Smooth muscle cell (in vitro differentiated cells): Measurements from ENCODE around the gene IER5. TPM values are rescaled to one million over a fixed set of nuclear protein-coding genes. Genes with fewer than 3 reads are reported as not detected.

Experiments used
- DNase-seq: peaks from one replicate; lab custom pipeline; 2025; ENCODE audit not compliant: unreplicated experiment; lab: John Stamatoyannopoulos, UW
- H2AFZ ChIP-seq: fragments of 200-600 bp; sonication (generic); 2 replicates; pipeline ENCODE4 v1.6.0; 2016; ENCODE audit warnings: antibody characterized with exemption, low read depth, mild to moderate bottlenecking
- H3F3A ChIP-seq: fragments of 200-600 bp; sonication (generic); 2 replicates; pipeline ENCODE4 v1.6.0; 2017; ENCODE audit warnings: antibody characterized with exemption, low read depth
- H3K27ac ChIP-seq: fragments of 200-600 bp; sonication (generic); 2 replicates; pipeline ENCODE4 v1.5.1; 2016; ENCODE audit warnings: low read depth, mild to moderate bottlenecking
- H3K27me3 ChIP-seq: fragments of 200-600 bp; sonication (generic); 2 replicates; pipeline ENCODE4 v1.6.1; 2016; ENCODE audit warnings: low read depth, mild to moderate bottlenecking
- H3K36me3 ChIP-seq: fragments of 200-600 bp; sonication (generic); 2 replicates; pipeline ENCODE4 v1.5.1; 2016; ENCODE audit warnings: low read depth
- H3K4me1 ChIP-seq: fragments of 200-600 bp; sonication (generic); 2 replicates; pipeline ENCODE4 v1.5.1; 2016; ENCODE audit warnings: low read depth
- H3K4me2 ChIP-seq: fragments of 200-600 bp; sonication (generic); 2 replicates; pipeline ENCODE4 v1.6.0; 2016; ENCODE audit warnings: mild to moderate bottlenecking
- H3K4me3 ChIP-seq: fragments of 200-600 bp; sonication (generic); 2 replicates; pipeline ENCODE4 v1.5.1; 2016; ENCODE audit warnings: mild to moderate bottlenecking
- H3K79me2 ChIP-seq: fragments of 200-600 bp; sonication (generic); 2 replicates; pipeline ENCODE4 v1.6.0; 2016; ENCODE audit warnings: low read depth, mild to moderate bottlenecking
- H3K9ac ChIP-seq: fragments of 200-600 bp; sonication (generic); 2 replicates; pipeline ENCODE4 v1.6.0; 2016; ENCODE audit warnings: low read depth
- H3K9me3 ChIP-seq: fragments of 200-600 bp; sonication (generic); replicated peaks from 2 replicates; pipeline ENCODE4 v1.5.1; 2016; ENCODE audit warnings: low read depth
- H4K20me1 ChIP-seq: fragments of 200-600 bp; sonication (generic); 2 replicates; pipeline ENCODE4 v1.6.0; 2016; ENCODE audit warnings: low read depth
- WGBS: methylation state at CpG from one replicate; pipeline ENCODE4 v1.1.7; 2016; ENCODE audit warnings: low lambda C conversion rate; 5-methylcytosine and 5-hydroxymethylcytosine counted together
- polyA plus RNA-seq: library from polyadenylated mRNA; unstranded; fragments of >200 nt; fragmentation: Nextera tagmentation; extraction: Ambion mirVana; gene quantifications from 2 replicates; pipeline ENCODE4 v1.2.1, GENCODE V29; 2016
- total RNA-seq: library from RNA; depleted of rRNA; stranded (reverse); fragments of >200 nt; gene quantifications from 2 replicates; pipeline ENCODE4 v1.2.3, GENCODE V29; 2014
- TF ChIP-seq, protein P1 (sequence below): fragments of 200-600 bp; sonication (generic); IDR thresholded peaks from 2 replicates; pipeline ENCODE4 v1.5.1; 2017; ENCODE audit warnings: borderline replicate concordance, mild to moderate bottlenecking, antibody characterized with exemption; ENCODE audit not compliant: insufficient read depth, poor library complexity, severe bottlenecking

The IER5 gene
- total and polyA plus RNA-seq, 2 experiments from 2014 or later, result 35.1 to 39.9 TPM

DNA sequence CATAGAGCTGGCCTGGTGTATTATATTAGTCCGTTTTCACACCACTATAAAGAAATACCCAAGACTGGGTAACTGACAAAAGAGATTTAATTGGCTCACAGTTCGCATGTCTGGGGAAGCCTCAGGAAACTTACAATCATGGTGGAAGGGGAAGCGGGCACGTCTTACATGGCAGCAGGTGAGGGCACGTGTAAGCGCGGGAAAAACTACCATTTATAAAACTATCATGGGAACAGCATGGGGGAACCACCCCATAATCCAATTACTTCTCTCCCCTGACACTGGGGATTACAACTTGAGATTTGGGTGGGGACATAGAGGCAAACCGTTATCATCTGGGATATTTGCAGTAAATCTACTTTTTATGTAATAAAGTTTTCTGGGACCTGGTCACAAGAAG, 6.8 kb downstream of the IER5 start:
- Histone ChIP-seq H3K4me3 (no peak overlapping the region), H3K4me2 (peak overlapping the region; percentile 64), H3K79me2 (peaks cover 29% of the 10 kb centered on the region), H3K4me1 (peaks cover 65% of the 10 kb centered on the region), H4K20me1 (peaks cover 37% of the 10 kb centered on the region), H2AFZ (no peak overlapping the region), H3K9me3 (no peaks in the 10 kb centered on the region), H3F3A (peaks cover 8% of the 10 kb centered on the region), H3K36me3 (no peaks in the 10 kb centered on the region), H3K27me3 (no peaks in the 10 kb centered on the region), H3K9ac (no peak overlapping the region), H3K27ac (peak overlapping the region; percentile 73)
- DNase-seq, result no peak
- TF ChIP-seq, protein P1, sequence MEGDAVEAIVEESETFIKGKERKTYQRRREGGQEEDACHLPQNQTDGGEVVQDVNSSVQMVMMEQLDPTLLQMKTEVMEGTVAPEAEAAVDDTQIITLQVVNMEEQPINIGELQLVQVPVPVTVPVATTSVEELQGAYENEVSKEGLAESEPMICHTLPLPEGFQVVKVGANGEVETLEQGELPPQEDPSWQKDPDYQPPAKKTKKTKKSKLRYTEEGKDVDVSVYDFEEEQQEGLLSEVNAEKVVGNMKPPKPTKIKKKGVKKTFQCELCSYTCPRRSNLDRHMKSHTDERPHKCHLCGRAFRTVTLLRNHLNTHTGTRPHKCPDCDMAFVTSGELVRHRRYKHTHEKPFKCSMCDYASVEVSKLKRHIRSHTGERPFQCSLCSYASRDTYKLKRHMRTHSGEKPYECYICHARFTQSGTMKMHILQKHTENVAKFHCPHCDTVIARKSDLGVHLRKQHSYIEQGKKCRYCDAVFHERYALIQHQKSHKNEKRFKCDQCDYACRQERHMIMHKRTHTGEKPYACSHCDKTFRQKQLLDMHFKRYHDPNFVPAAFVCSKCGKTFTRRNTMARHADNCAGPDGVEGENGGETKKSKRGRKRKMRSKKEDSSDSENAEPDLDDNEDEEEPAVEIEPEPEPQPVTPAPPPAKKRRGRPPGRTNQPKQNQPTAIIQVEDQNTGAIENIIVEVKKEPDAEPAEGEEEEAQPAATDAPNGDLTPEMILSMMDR, result no peak
- WGBS, result 96% methylated on average over 8 of the region's 8 CpGs

DNA sequence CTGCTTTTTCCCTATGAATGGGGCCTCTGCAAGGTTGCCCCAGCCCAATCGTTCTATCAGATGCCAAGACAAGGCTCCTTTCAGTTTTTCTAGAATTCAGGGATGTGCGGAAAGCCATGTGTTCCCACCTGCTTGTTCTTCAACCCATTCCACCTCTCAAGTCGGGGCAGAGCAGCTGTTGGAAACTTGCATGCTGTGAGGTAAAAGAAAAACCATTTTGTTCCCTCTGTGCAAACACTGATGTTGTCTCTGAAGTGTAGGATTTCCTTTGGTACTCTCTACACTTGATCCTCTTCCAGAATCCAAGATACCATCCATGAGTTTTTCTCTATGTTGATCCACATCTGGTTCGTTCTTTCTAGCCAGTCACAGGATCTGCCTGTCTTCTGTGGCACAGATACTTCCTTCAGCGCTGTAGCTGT, 7.3 kb downstream of the IER5 start:
- peaks cover 24% of the 10 kb centered on the region for H3K79me2 ChIP-seq
- no peak overlapping the region for H2AFZ ChIP-seq
- 74% methylated on average over 5 of the region's 5 CpGs for WGBS
- no peaks in the 10 kb centered on the region for H3K27me3 ChIP-seq
- TF ChIP-seq, protein P1, result no peak
- H3K4me3 ChIP-seq, result no peak overlapping the region
- no peaks in the 10 kb centered on the region for H3K36me3 ChIP-seq
- H3K9ac ChIP-seq, result no peak overlapping the region
- H3K9me3 ChIP-seq, result no peaks in the 10 kb centered on the region
- peaks cover 31% of the 10 kb centered on the region for H4K20me1 ChIP-seq
- H3K4me2 ChIP-seq, result peak overlapping the region; percentile 64
- H3K4me1 ChIP-seq, result peaks cover 66% of the 10 kb centered on the region
- no peak for DNase-seq
- peaks cover 10% of the 10 kb centered on the region for H3F3A ChIP-seq
- peak overlapping the region; percentile 73 for H3K27ac ChIP-seq

DNA sequence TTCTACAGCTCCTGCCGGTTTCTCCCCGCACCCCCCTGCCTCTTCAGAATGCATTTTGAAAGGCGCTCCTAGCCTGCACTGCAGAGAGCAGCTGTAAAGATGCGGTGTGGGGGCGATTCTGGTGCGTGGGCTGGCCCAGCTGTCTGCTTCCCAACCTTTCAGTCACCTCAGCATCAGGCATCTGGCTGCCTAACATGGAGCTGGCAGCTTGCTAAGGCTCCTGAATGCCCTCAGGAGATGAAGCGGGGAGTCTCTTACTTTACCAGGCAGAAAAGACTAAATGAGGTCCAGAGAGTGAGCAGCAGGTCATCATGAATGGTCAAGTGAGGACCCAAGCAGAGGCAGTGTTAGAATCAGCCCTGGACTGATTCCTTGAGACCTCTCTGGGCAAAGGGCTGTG, 8.7 kb downstream of the IER5 start:
- peaks cover 17% of the 10 kb centered on the region for H4K20me1 ChIP-seq
- H3K27ac ChIP-seq, result peak overlapping the region; percentile 90
- no peaks in the 10 kb centered on the region for H3K27me3 ChIP-seq
- H2AFZ ChIP-seq, result no peak overlapping the region
- 48% methylated on average over 7 of the region's 7 CpGs for WGBS
- H3K4me3 ChIP-seq, result no peak overlapping the region
- no peak for DNase-seq
- H3K4me2 ChIP-seq, result peak overlapping the region; percentile 64
- no peaks in the 10 kb centered on the region for H3K9me3 ChIP-seq
- no peaks in the 10 kb centered on the region for H3K36me3 ChIP-seq
- TF ChIP-seq, protein P1, result no peak
- H3K4me1 ChIP-seq, result peaks cover 64% of the 10 kb centered on the region
- no peak overlapping the region for H3K9ac ChIP-seq
- peaks cover 19% of the 10 kb centered on the region for H3F3A ChIP-seq
- H3K79me2 ChIP-seq, result peaks cover 9% of the 10 kb centered on the region
